CD4-positive, alpha-beta memory T cell (primary cell): ENCODE data around the gene GATA3. TPM values are rescaled to one million over a fixed set of nuclear protein-coding genes. Genes with fewer than 3 reads are reported as not detected.
"Not testable (repeated sequence)": the region's sequence is repeated elsewhere in the genome, so short reads cannot be mapped to it uniquely, and the experiment has no call there.

Experiments used
- CTCF ChIA-PET: fragments of 350-600 bp; sonication (Branson Sonifier 250); formaldehyde crosslinking; loops from one replicate; lab custom pipeline; 2021; ENCODE audit warnings: inconsistent platforms; ENCODE audit not compliant: partially characterized antibody; lab: Charles Lee
- POLR2A ChIA-PET: fragments of 350-600 bp; sonication (Branson Sonifier 250); formaldehyde crosslinking; loops from one replicate; lab custom pipeline; 2021; ENCODE audit not compliant: partially characterized antibody; lab: Charles Lee
- DNase-seq, 5 donors: peaks; one replicate each; pipeline versions ENCODE4 v3.0.0 to v3.0.0-alpha.2; 2020 to 2022; ENCODE audit warnings: mixed read lengths in 1 of 5
- H3K27ac ChIP-seq: one replicate; pipeline ENCODE4 v1.7.0; 2013; ENCODE audit warnings: low read depth, low read length
- H3K27me3 ChIP-seq: 2 replicates; pipeline ENCODE4 v1.7.0; 2013; ENCODE audit warnings: mild to moderate bottlenecking, low read length, moderate library complexity; ENCODE audit not compliant: insufficient read depth
- H3K36me3 ChIP-seq: 2 replicates; pipeline ENCODE4 v1.7.0; 2013; ENCODE audit warnings: mild to moderate bottlenecking, low read length, moderate library complexity; ENCODE audit not compliant: insufficient read depth
- H3K4me1 ChIP-seq: 2 replicates; pipeline ENCODE4 v1.7.0; 2013; ENCODE audit warnings: mild to moderate bottlenecking, low read length, moderate library complexity; ENCODE audit not compliant: insufficient read depth
- H3K4me3 ChIP-seq, 2 donors: one replicate each; pipeline ENCODE4 v1.7.0; 2013; ENCODE audit warnings: low read length in 2 of 2, mild to moderate bottlenecking in 1 of 2
- H3K9me3 ChIP-seq, 2 donors: one replicate each; pipeline ENCODE4 v1.7.0; 2013; ENCODE audit warnings: low read length in 2 of 2, control low read depth in 1 of 2; ENCODE audit not compliant: control insufficient read depth in 1 of 2
- H3K27ac Mint-ChIP-seq, 7 donors: one replicate each; pipeline ENCODE4 v1.8.0; 2020 to 2021; ENCODE audit warnings: mixed read lengths in 7 of 7, mild to moderate bottlenecking in 6 of 7, inconsistent platforms in 3 of 7, moderate library complexity in 3 of 7
- H3K27me3 Mint-ChIP-seq, 2 donors: one replicate each; pipeline ENCODE4 v1.8.0; 2020 to 2021; ENCODE audit warnings: mixed read lengths in 2 of 2
- H3K36me3 Mint-ChIP-seq, 2 donors: one replicate each; pipeline ENCODE4 v1.8.0; 2020 to 2021; ENCODE audit warnings: mixed read lengths in 2 of 2, inconsistent platforms in 1 of 2, mild to moderate bottlenecking in 1 of 2
- H3K4me1 Mint-ChIP-seq, 4 donors: one replicate each; pipeline ENCODE4 v1.8.0; 2020 to 2021; ENCODE audit warnings: mixed read lengths in 4 of 4, mild to moderate bottlenecking in 1 of 4
- H3K4me3 Mint-ChIP-seq, 8 donors: one replicate each; pipeline ENCODE4 v1.8.0; 2020 to 2021; ENCODE audit warnings: mixed read lengths in 8 of 8, mild to moderate bottlenecking in 7 of 8, moderate library complexity in 6 of 8, inconsistent platforms in 3 of 8
- H3K9me3 Mint-ChIP-seq, 8 donors: one replicate each; pipeline ENCODE4 v1.8.0; 2020 to 2021; ENCODE audit warnings: mixed read lengths in 8 of 8, mild to moderate bottlenecking in 5 of 8, inconsistent platforms in 3 of 8, moderate library complexity in 1 of 8
- intact Hi-C: fragments of 100-400 bp; cut with micrococcal nuclease; formaldehyde crosslinking; loops from one replicate; pipeline ENCODE4 v1.15.1; 2023
- polyA plus RNA-seq, 2 donors: library from polyadenylated mRNA; unstranded; fragments of 300-500 nt; fragmentation: Illumina TruSeq; gene quantifications; one replicate each; pipeline ENCODE4 v1.2.3, GENCODE V29; 2021
- total RNA-seq, 2 experiments: library from RNA; stranded (reverse); gene quantifications; one replicate each; pipeline ENCODE4 v1.2.3, GENCODE V29; 2021

GATA3 gene
- total and polyA plus RNA-seq, 4 experiments from 2014 or later = 61.9 to 79.7 (median 64.3) TPM

- Mint-ChIP-seq H3K4me3 (no peak overlapping the region), H3K27me3 (peaks cover 9 to 14% of the 10 kb centered on the region in 2 donors), H3K36me3 (no peaks in the 10 kb centered on the region), H3K27ac (no peak overlapping the region), H3K4me1 (peaks cover 4 to 8% (median 6%) of the 10 kb centered on the region in 4 donors), H3K9me3 (no peaks in the 10 kb centered on the region)
- Histone ChIP-seq H3K27ac (no peak overlapping the region), H3K36me3 (no peaks in the 10 kb centered on the region), H3K4me3 (no peak overlapping the region), H3K4me1 (no peaks in the 10 kb centered on the region), H3K9me3 (no peaks in the 10 kb centered on the region), H3K27me3 (no peaks in the 10 kb centered on the region)
- POLR2A ChIA-PET = no interaction called here
- intact Hi-C loops = no loop called here
- CTCF ChIA-PET = no interaction called here
- no peak for DNase-seq
These were observed 31.2 kb upstream of the GATA3 start for GRCh38 chr10:8023321-8023720.

GRCh38 chr10:8023851-8024250 is 30.6 kb upstream of the GATA3 start:
- Mint-ChIP-seq H3K4me3 (no peak overlapping the region), H3K27ac (no peak overlapping the region), H3K27me3 (peaks cover 10 to 15% of the 10 kb centered on the region in 2 donors), H3K9me3 (no peaks in the 10 kb centered on the region), H3K36me3 (no peaks in the 10 kb centered on the region), H3K4me1 (peaks cover 4 to 8% (median 4%) of the 10 kb centered on the region in 4 donors)
- no peaks in the 10 kb centered on the region for H3K9me3 ChIP-seq
- no peaks in the 10 kb centered on the region for H3K36me3 ChIP-seq
- no peak overlapping the region for H3K27ac ChIP-seq
- H3K4me3 ChIP-seq = no peak overlapping the region
- intact Hi-C loops = no loop called here
- H3K4me1 ChIP-seq = no peaks in the 10 kb centered on the region
- ChIA-PET CTCF (no interaction called here), POLR2A (no interaction called here)
- no peaks in the 10 kb centered on the region for H3K27me3 ChIP-seq
- no peak for DNase-seq

GRCh38 chr10:8026349-8027259 is 27.9 kb upstream of the GATA3 start:
- no peaks in the 10 kb centered on the region for H3K36me3 Mint-ChIP-seq
- H3K4me3 Mint-ChIP-seq = peak overlapping the region; percentile 65 to 84 (median 75)
- no peak overlapping the region for H3K4me3 ChIP-seq
- H3K27ac ChIP-seq = no peak overlapping the region
- H3K4me1 Mint-ChIP-seq = peaks cover 4 to 8% (median 4%) of the 10 kb centered on the region in 4 donors
- H3K9me3 Mint-ChIP-seq = no peaks in the 10 kb centered on the region
- peaks cover 13 to 18% of the 10 kb centered on the region in 2 donors for H3K27me3 Mint-ChIP-seq
- DNase-seq = no peak
- H3K9me3 ChIP-seq = no peaks in the 10 kb centered on the region
- H3K27me3 ChIP-seq = no peaks in the 10 kb centered on the region
- intact Hi-C loops = no loop called here
- no peaks in the 10 kb centered on the region for H3K36me3 ChIP-seq
- peak overlapping the region in 3 of 7 donors; percentile 7 to 56 (median 17) for H3K27ac Mint-ChIP-seq
- POLR2A ChIA-PET = no interaction called here
- H3K4me1 ChIP-seq = no peaks in the 10 kb centered on the region
- CTCF ChIA-PET = no interaction called here

GRCh38 chr10:8031211-8031610 is 23.3 kb upstream of the GATA3 start:
- H3K27ac Mint-ChIP-seq, H3K4me3 ChIP-seq, intact Hi-C loops, H3K9me3 ChIP-seq, H3K27ac ChIP-seq, H3K36me3 ChIP-seq, H3K4me3 Mint-ChIP-seq, CTCF ChIA-PET, DNase-seq, H3K9me3 Mint-ChIP-seq, H3K36me3 Mint-ChIP-seq: not testable (repeated sequence)
- Mint-ChIP-seq H3K27me3 (peaks cover 32 to 35% of the 10 kb centered on the region in 2 donors), H3K4me1 (peaks cover 8 to 26% (median 11%) of the 10 kb centered on the region in 4 donors)
- H3K4me1 ChIP-seq = peaks cover 23% of the 10 kb centered on the region
- H3K27me3 ChIP-seq = peaks cover 35% of the 10 kb centered on the region
- POLR2A ChIA-PET = interaction anchor here (0.6 kb wide), 1 partner anchor 260 kb away, joined by 4 read pairs; no protein-coding TSS in a partner anchor

- Histone ChIP-seq H3K27me3 (peaks cover 47% of the 10 kb centered on the region), H3K9me3 (no peaks in the 10 kb centered on the region), H3K4me1 (peaks cover 34% of the 10 kb centered on the region), H3K4me3 (no peak overlapping the region), H3K36me3 (no peaks in the 10 kb centered on the region), H3K27ac (no peak overlapping the region)
- ChIA-PET CTCF (interaction anchor here (1.1 kb wide), 1 partner anchor 20 kb away, joined by 3 read pairs; no protein-coding TSS in a partner anchor), POLR2A (interaction anchor here (0.6 kb wide), 1 partner anchor 17 kb away, joined by 3 read pairs; no protein-coding TSS in a partner anchor)
- no peak for DNase-seq
- peak overlapping the region in 1 of 7 donors; percentile 45 for H3K27ac Mint-ChIP-seq
- H3K36me3 Mint-ChIP-seq = peaks cover 0 to 3% of the 10 kb centered on the region in 2 donors
- peaks cover 34 to 35% of the 10 kb centered on the region in 2 donors for H3K27me3 Mint-ChIP-seq
- H3K4me3 Mint-ChIP-seq = peak overlapping the region in 1 of 8 donors; percentile 40
- intact Hi-C loops = no loop called here
- peaks cover 0 to 13% (median 1%) of the 10 kb centered on the region in 8 donors for H3K9me3 Mint-ChIP-seq
- H3K4me1 Mint-ChIP-seq = peaks cover 8 to 26% (median 11%) of the 10 kb centered on the region in 4 donors
These were observed 21.9 kb upstream of the GATA3 start for GRCh38 chr10:8032558-8032957.

GRCh38 chr10:8033812-8034465 is 20.5 kb upstream of the GATA3 start:
- CTCF ChIA-PET = interaction anchor here (1.1 kb wide), 1 partner anchor 19 kb away, joined by 3 read pairs; no protein-coding TSS in a partner anchor
- no peak overlapping the region for H3K27ac ChIP-seq
- peaks cover 59% of the 10 kb centered on the region for H3K27me3 ChIP-seq
- H3K4me1 ChIP-seq = peaks cover 40% of the 10 kb centered on the region
- H3K9me3 ChIP-seq = no peaks in the 10 kb centered on the region
- Mint-ChIP-seq H3K4me3 (peak overlapping the region in 5 of 8 donors; percentile 7 to 63 (median 54)), H3K27me3 (peaks cover 42 to 44% of the 10 kb centered on the region in 2 donors), H3K27ac (peak overlapping the region in 1 of 7 donors; percentile 55), H3K9me3 (peaks cover 0 to 24% (median 8%) of the 10 kb centered on the region in 8 donors), H3K4me1 (peaks cover 12 to 36% (median 16%) of the 10 kb centered on the region in 4 donors), H3K36me3 (peaks cover 0 to 3% of the 10 kb centered on the region in 2 donors)
- DNase-seq = peak in 1 of 5 donors; percentile 3
- H3K36me3 ChIP-seq = no peaks in the 10 kb centered on the region
- POLR2A ChIA-PET = interaction anchor here (1.0 kb wide), 1 partner anchor 12 kb away, joined by 5 read pairs; no protein-coding TSS in a partner anchor
- no peak overlapping the region for H3K4me3 ChIP-seq
- intact Hi-C loops = no loop called here
